Parathyroid adenoma (tissue), 2 donors: ENCODE data around the gene CTCF.
A peak's percentile ranks its signal among the peaks of the same experiment; 100 is the strongest.

Experiments
- H2AFZ ChIP-seq: fragments of 300-600 bp; sonication (generic); one replicate; pipeline ENCODE4 v1.7.0; 2017; ENCODE audit warnings: antibody characterized with exemption, mild to moderate bottlenecking
- H3K27ac ChIP-seq: fragments of 300-600 bp; sonication (generic); one replicate; pipeline ENCODE4 v1.7.0; 2017
- H3K27me3 ChIP-seq: fragments of 300-600 bp; sonication (generic); one replicate; pipeline ENCODE4 v1.7.0; 2017; ENCODE audit warnings: low read length; ENCODE audit not compliant: control insufficient read depth, insufficient read depth
- H3K36me3 ChIP-seq: fragments of 300-600 bp; sonication (generic); one replicate; pipeline ENCODE4 v1.7.0; 2017; ENCODE audit warnings: low read length; ENCODE audit not compliant: control insufficient read depth, insufficient read depth
- H3K4me1 ChIP-seq: fragments of 300-600 bp; sonication (generic); one replicate; pipeline ENCODE4 v1.7.0; 2017; ENCODE audit warnings: control low read depth
- H3K4me2 ChIP-seq: fragments of 300-600 bp; sonication (generic); one replicate; pipeline ENCODE4 v1.7.0; 2017; ENCODE audit warnings: low read length
- H3K4me3 ChIP-seq: fragments of 300-600 bp; sonication (generic); one replicate; pipeline ENCODE4 v1.7.0; 2017; ENCODE audit warnings: low read depth, low read length
- H3K79me2 ChIP-seq: fragments of 300-600 bp; sonication (generic); one replicate; pipeline ENCODE4 v1.7.0; 2017; ENCODE audit warnings: control low read depth
- H3K9ac ChIP-seq: fragments of 300-600 bp; sonication (generic); one replicate; pipeline ENCODE4 v1.7.0; 2017; ENCODE audit warnings: mild to moderate bottlenecking
- H3K9me3 ChIP-seq: fragments of 300-600 bp; sonication (generic); one replicate; pipeline ENCODE4 v1.7.0; 2017; ENCODE audit warnings: low read length; ENCODE audit not compliant: control insufficient read depth
- CTCF ChIP-seq: fragments of 300-600 bp; sonication (generic); IDR thresholded peaks from one replicate; pipeline ENCODE4 v1.7.0; 2017; ENCODE audit warnings: antibody characterized with exemption, mild to moderate bottlenecking
- donor health status: primary hyperparathyroidism.

The CTCF gene

GRCh38 chr16:67660564-67661028, 98.3 kb downstream of the CTCF start, which contains the start of gene PARD6A:
PARD6A (plus strand) TSS chr16:67660960; CDS start chr16:67661039, 79 bp downstream.
- no peak for TF ChIP-seq CTCF
- Histone ChIP-seq H3K9me3 (no peaks in the 10 kb centered on the region), H3K27me3 (no peaks in the 10 kb centered on the region), H2AFZ (peak within 1 kb of the TSS; percentile 96), H3K4me1 (peaks cover 8% of the 10 kb centered on the region), H3K79me2 (no peaks in the 10 kb centered on the region), H3K27ac (peak within 1 kb of the TSS; percentile 98), H3K4me2 (peak within 1 kb of the TSS; percentile 99), H3K36me3 (no peaks in the 10 kb centered on the region), H3K4me3 (peak within 1 kb of the TSS; percentile 98), H3K9ac (peak within 1 kb of the TSS; percentile 74)

GRCh38 chr16:67661101-67661761, 98.9 kb downstream of the CTCF start:
- Histone ChIP-seq H3K79me2 (no peaks in the 10 kb centered on the region), H3K4me2 (peak overlapping the region; percentile 69), H3K27me3 (no peaks in the 10 kb centered on the region), H3K4me1 (peaks cover 9% of the 10 kb centered on the region), H3K4me3 (peak overlapping the region; percentile 50), H2AFZ (peak overlapping the region; percentile 93), H3K27ac (peak overlapping the region; percentile 98), H3K9me3 (no peaks in the 10 kb centered on the region), H3K36me3 (no peaks in the 10 kb centered on the region), H3K9ac (peak overlapping the region; percentile 43)
- no peak for TF ChIP-seq CTCF

GRCh38 chr16:67661886-67662652, 99.7 kb downstream of the CTCF start:
- TF ChIP-seq CTCF = no peak

GRCh38 chr16:67662653-67663010, 100.3 kb downstream of the CTCF start:
- Histone ChIP-seq H3K4me2 (no peak overlapping the region), H3K27ac (no peak overlapping the region), H3K9ac (no peak overlapping the region), H3K4me3 (no peak overlapping the region), H3K4me1 (peaks cover 17% of the 10 kb centered on the region), H3K27me3 (no peaks in the 10 kb centered on the region), H2AFZ (no peak overlapping the region), H3K36me3 (no peaks in the 10 kb centered on the region), H3K79me2 (no peaks in the 10 kb centered on the region), H3K9me3 (no peaks in the 10 kb centered on the region)
- no peak for TF ChIP-seq CTCF

More at GRCh38 chr16:67661886-67662652, 99.7 kb downstream of the CTCF start:
- Histone ChIP-seq H3K27me3 (no peaks in the 10 kb centered on the region), H3K4me3 (no peak overlapping the region), H3K79me2 (no peaks in the 10 kb centered on the region), H3K4me1 (peaks cover 12% of the 10 kb centered on the region), H3K36me3 (no peaks in the 10 kb centered on the region), H3K4me2 (no peak overlapping the region), H2AFZ (no peak overlapping the region), H3K27ac (no peak overlapping the region), H3K9ac (no peak overlapping the region), H3K9me3 (no peaks in the 10 kb centered on the region)
